HCT116 (cell line): ENCODE measurements around the gene XDH. TPM values are rescaled to one million over a fixed set of nuclear protein-coding genes. Genes with fewer than 3 reads are reported as not detected.

Source experiments
- ATAC-seq: fragments of 200-7000 bp; cut with Tn5 transposase; 2 replicates; pipeline ENCODE4 v1.9.1; 2020; ENCODE audit warnings: mild to moderate bottlenecking, moderate library complexity
- BruUV-seq: library from RNA; stranded (reverse); fragments of 400-500 nt; replicated peaks from 2 replicates; lab custom pipeline; 2021; lab: Mats Ljungman, UMichigan
- CTCF ChIA-PET: fragments of 300-600 bp; sonication (Branson Sonifier 250); formaldehyde crosslinking; loops from one replicate; lab custom pipeline; 2021; ENCODE audit warnings: antibody characterized with exemption; lab: Charles Lee
- POLR2A ChIA-PET: fragments of 300-600, 350-600 bp; sonication (Branson Sonifier 250); formaldehyde crosslinking; loops from one replicate; lab custom pipeline; 2021; ENCODE audit warnings: antibody characterized with exemption; lab: Charles Lee
- RAD21 ChIA-PET, 2 experiments: fragments of 300-600 bp; sonication (Branson Sonifier 250); formaldehyde crosslinking; loops; one replicate each; lab custom pipeline; 2023; ENCODE audit warnings: low total read pairs in 2 of 2; ENCODE audit not compliant: uncharacterized antibody in 2 of 2, unreplicated experiment in 2 of 2, low non-redundant PET in 1 of 2; lab: Charles Lee
- DNase-seq: peaks from one replicate; pipeline ENCODE4 v3.0.0-alpha.2; 2010; ENCODE audit warnings: low read depth, low spot score
- H2AFZ ChIP-seq: fragments of 200-600 bp; shearing (Covaris generic), sonication (generic); 2 replicates; pipeline ENCODE4 v1.6.1; 2017; ENCODE audit warnings: low read depth, mixed run types, mixed read lengths, antibody characterized with exemption, low read length; ENCODE audit not compliant: poor library complexity, severe bottlenecking
- H3K27ac ChIP-seq: 2 replicates; pipeline ENCODE4 v1.5.1; 2012; ENCODE audit warnings: low read depth, low read length
- H3K27me3 ChIP-seq: fragments of 200-600 bp; sonication (generic); 2 replicates; pipeline ENCODE4 v1.6.1; 2016; ENCODE audit warnings: mixed run types, low read length, mixed read lengths; ENCODE audit not compliant: insufficient read depth
- H3K36me3 ChIP-seq, 2 experiments: fragments of 200-500 bp in 1 of 2; fragments of 200-600 bp in 1 of 2; sonication (Bioruptor generic) in 1 of 2; sonication (generic) in 1 of 2; 2 replicates each; pipeline versions ENCODE4 v1.5.1 to v1.6.1; 2014 to 2016; ENCODE audit warnings: low read length in 2 of 2, inconsistent platforms in 1 of 2, mixed read lengths in 1 of 2, mixed run types in 1 of 2; ENCODE audit not compliant: insufficient read depth in 2 of 2, control insufficient read depth in 1 of 2
- H3K4me1 ChIP-seq, 2 experiments: fragments of 200-600 bp in 1 of 2; sonication (generic) in 1 of 2; 2 replicates each; pipeline versions ENCODE4 v1.5.1 to v1.6.1; 2012 to 2017; ENCODE audit warnings: low read length in 2 of 2, inconsistent platforms in 1 of 2, mild to moderate bottlenecking in 1 of 2, mixed read lengths in 1 of 2, mixed run types in 1 of 2, moderate library complexity in 1 of 2; ENCODE audit not compliant: insufficient read depth in 2 of 2, control insufficient read depth in 1 of 2
- H3K4me2 ChIP-seq: fragments of 200-600 bp; sonication (generic); 2 replicates; pipeline ENCODE4 v1.6.1; 2017; ENCODE audit warnings: mixed run types, low read length, mixed read lengths
- H3K4me3 ChIP-seq, 2 experiments: fragments of 200-600 bp in 1 of 2; sonication (generic) in 1 of 2; replicated peaks in 1 of 2; 2 replicates each; pipeline ENCODE4 v1.5.1; 2011 to 2016; ENCODE audit warnings: low read length in 2 of 2, control low read depth in 1 of 2, low read depth in 1 of 2, mild to moderate bottlenecking in 1 of 2, mixed read lengths in 1 of 2, mixed run types in 1 of 2
- H3K79me2 ChIP-seq: fragments of 200-600 bp; sonication (generic); 2 replicates; pipeline ENCODE4 v1.6.1; 2017; ENCODE audit warnings: mild to moderate bottlenecking, mixed run types, low read length, moderate library complexity, mixed read lengths; ENCODE audit not compliant: insufficient read depth
- H3K9ac ChIP-seq: fragments of 200-600 bp; sonication (generic); 2 replicates; pipeline ENCODE4 v1.6.1; 2016; ENCODE audit warnings: low read length, mixed read lengths
- H3K9me2 ChIP-seq: fragments of 200-600 bp; sonication (generic), shearing (Covaris generic); 2 replicates; pipeline ENCODE4 v1.6.1; 2017; ENCODE audit warnings: mixed run types, mild to moderate bottlenecking, moderate library complexity; ENCODE audit not compliant: insufficient read depth
- H3K9me3 ChIP-seq, 2 experiments: fragments of 200-500 bp in 1 of 2; fragments of 200-600 bp in 1 of 2; sonication (Bioruptor generic) in 1 of 2; sonication (generic) in 1 of 2; 2 replicates each; pipeline ENCODE4 v1.6.1; 2014 to 2017; ENCODE audit warnings: low read length in 2 of 2, mixed read lengths in 2 of 2, inconsistent platforms in 1 of 2, low read depth in 1 of 2, mild to moderate bottlenecking in 1 of 2, mixed run types in 1 of 2, moderate library complexity in 1 of 2; ENCODE audit not compliant: control insufficient read depth in 1 of 2, insufficient read depth in 1 of 2
- H4K20me1 ChIP-seq: fragments of 200-600 bp; sonication (generic), shearing (Covaris generic); 2 replicates; pipeline ENCODE4 v1.6.1; 2017; ENCODE audit warnings: mixed run types, mild to moderate bottlenecking, moderate library complexity; ENCODE audit not compliant: insufficient read depth
- CBX3 ChIP-seq: IDR thresholded peaks from 2 replicates; pipeline ENCODE4 v1.6.1; 2012; ENCODE audit warnings: low read depth
- ELF1 ChIP-seq: IDR thresholded peaks from 2 replicates; pipeline ENCODE4 v1.6.1; 2012; ENCODE audit warnings: low read depth, borderline replicate concordance
- EZH2 ChIP-seq: fragments of 200-600 bp; sonication (generic); IDR thresholded peaks from 2 replicates; pipeline ENCODE4 v1.6.1; 2017; ENCODE audit warnings: antibody characterized with exemption, mixed run types
- SP1 ChIP-seq: IDR thresholded peaks from 2 replicates; pipeline ENCODE4 v1.6.1; 2012; ENCODE audit warnings: low read depth
- ZBTB33 ChIP-seq: IDR thresholded peaks from 2 replicates; pipeline ENCODE4 v1.6.1; 2011; ENCODE audit warnings: mild to moderate bottlenecking, low read length, moderate library complexity; ENCODE audit not compliant: insufficient replicate concordance; ENCODE audit errors: extremely low read depth
- intact Hi-C: fragments of 100-400 bp; cut with micrococcal nuclease; formaldehyde crosslinking; loops from 2 replicates; pipeline ENCODE4 v1.10.0; 2022
- total RNA-seq: library from RNA; stranded (reverse); gene quantifications from one replicate; pipeline ENCODE4 v1.2.1, GENCODE V29; 2021; ENCODE audit not compliant: unreplicated experiment

Gene XDH
- total RNA-seq, 1 experiment from 2014 or later, result 0.15 TPM

GRCh38 chr2:31319406-31320175, 95.0 kb downstream of the XDH start:
- no peaks in the 10 kb centered on the region for H4K20me1 ChIP-seq
- no peak overlapping the region for H3K4me3 ChIP-seq
- ATAC-seq (no peak), DNase-seq (no peak)
- RAD21 ChIA-PET, result no interaction called here
- H3K4me2 ChIP-seq, result no peak overlapping the region
- no peaks in the 10 kb centered on the region for H3K9me3 ChIP-seq
- CTCF ChIA-PET, result no interaction called here
- peaks cover 8% of the 10 kb centered on the region for H3K27me3 ChIP-seq
- TF ChIP-seq EZH2 (no peak), ZBTB33 (no peak), ELF1 (no peak), CBX3 (no peak), SP1 (no peak)
- TF ChIP-seq, all 23 proteins: peak for 0
- POLR2A ChIA-PET, result interaction anchor here (0.7 kb wide), 2 partner anchors 297 to 1949 kb away, joined by 3 to 6 read pairs; no protein-coding TSS in a partner anchor
- Histone ChIP-seq H3K27ac (no peak overlapping the region), H3K36me3 (no peaks in the 10 kb centered on the region), H3K9ac (no peak overlapping the region), H3K4me1 (no peaks in the 10 kb centered on the region), H3K9me2 (no peaks in the 10 kb centered on the region), H2AFZ (no peak overlapping the region), H3K79me2 (no peaks in the 10 kb centered on the region)
- intact Hi-C loops, result loop anchor here (10.0 kb wide), 1 partner anchor 1155 kb away; no protein-coding TSS in a partner anchor
- no TSS peak for BruUV-seq
